Progenitor cell of endocrine pancreas (in vitro differentiated cells): ENCODE measurements around the gene ASH1L. TPM values are rescaled to one million over a fixed set of nuclear protein-coding genes. Genes with fewer than 3 reads are reported as not detected.

Source experiments
- DNase-seq: peaks from one replicate; pipeline ENCODE4 v3.0.0; 2021; ENCODE audit warnings: low spot score; ENCODE audit not compliant: unreplicated experiment
- H3K27ac Mint-ChIP-seq: 2 replicates; pipeline ENCODE4 v1.8.0; 2021; ENCODE audit warnings: mild to moderate bottlenecking, moderate library complexity, mixed read lengths
- H3K27me3 Mint-ChIP-seq: 2 replicates; pipeline ENCODE4 v1.8.0; 2021; ENCODE audit warnings: mixed read lengths
- H3K36me3 Mint-ChIP-seq: 2 replicates; pipeline ENCODE4 v1.8.0; 2022; ENCODE audit warnings: mixed read lengths; ENCODE audit not compliant: insufficient read depth
- H3K4me1 Mint-ChIP-seq: 2 replicates; pipeline ENCODE4 v1.8.0; 2021; ENCODE audit warnings: low read depth, mixed read lengths
- H3K4me3 Mint-ChIP-seq: 2 replicates; pipeline ENCODE4 v1.8.0; 2021; ENCODE audit warnings: low read depth, mild to moderate bottlenecking, moderate library complexity, mixed read lengths
- H3K9me3 Mint-ChIP-seq: 2 replicates; pipeline ENCODE4 v1.8.0; 2021; ENCODE audit warnings: low read depth, mixed read lengths
- CTCF ChIP-seq: fragments of 200-600 bp; sonication (generic); IDR thresholded peaks from one replicate; pipeline ENCODE4 v1.5.0; 2021; ENCODE audit warnings: antibody characterized with exemption, mild to moderate bottlenecking; ENCODE audit not compliant: unreplicated experiment
- total RNA-seq: library from RNA; stranded (reverse); gene quantifications from 2 replicates; pipeline ENCODE4 v1.2.1, GENCODE V29; 2021

Gene ASH1L
- total RNA-seq, 1 donor from 2014 or later: 51.3 TPM

- no peaks in the 10 kb centered on the region for H3K36me3 Mint-ChIP-seq
- no peak overlapping the region for H3K27ac Mint-ChIP-seq
- H3K4me1 Mint-ChIP-seq: no peaks in the 10 kb centered on the region
- H3K9me3 Mint-ChIP-seq: no peaks in the 10 kb centered on the region
- no peak overlapping the region for H3K4me3 Mint-ChIP-seq
- H3K27me3 Mint-ChIP-seq: peaks cover 27% of the 10 kb centered on the region
- no peak for TF ChIP-seq CTCF
- no peak for DNase-seq
These were observed 265.2 kb downstream of the ASH1L start for GRCh38 chr1:155297384-155297783.

- no peak for TF ChIP-seq CTCF
- DNase-seq: no peak
- peaks cover 27% of the 10 kb centered on the region for H3K27me3 Mint-ChIP-seq
- no peaks in the 10 kb centered on the region for H3K9me3 Mint-ChIP-seq
- no peaks in the 10 kb centered on the region for H3K4me1 Mint-ChIP-seq
- H3K27ac Mint-ChIP-seq: no peak overlapping the region
- H3K4me3 Mint-ChIP-seq: no peak overlapping the region
- no peaks in the 10 kb centered on the region for H3K36me3 Mint-ChIP-seq
These were observed 265.9 kb downstream of the ASH1L start for GRCh38 chr1:155296661-155297060.

- peaks cover 27% of the 10 kb centered on the region for H3K27me3 Mint-ChIP-seq
These were observed 266.7 kb downstream of the ASH1L start for GRCh38 chr1:155295942-155296267.

GRCh38 chr1:155295183-155295941, 267.2 kb downstream of the ASH1L start:
- Mint-ChIP-seq H3K36me3 (no peaks in the 10 kb centered on the region), H3K4me1 (no peaks in the 10 kb centered on the region), H3K27ac (no peak overlapping the region), H3K27me3 (peaks cover 27% of the 10 kb centered on the region), H3K9me3 (no peaks in the 10 kb centered on the region), H3K4me3 (no peak overlapping the region)
- TF ChIP-seq CTCF: no peak
- DNase-seq: no peak

More at GRCh38 chr1:155295942-155296267, 266.7 kb downstream of the ASH1L start:
- TF ChIP-seq CTCF: no peak
- no peak for DNase-seq
- no peaks in the 10 kb centered on the region for H3K36me3 Mint-ChIP-seq
- H3K27ac Mint-ChIP-seq: no peak overlapping the region
- H3K4me3 Mint-ChIP-seq: no peak overlapping the region
- H3K9me3 Mint-ChIP-seq: no peaks in the 10 kb centered on the region
- H3K4me1 Mint-ChIP-seq: no peaks in the 10 kb centered on the region

GRCh38 chr1:155294520-155295182, 268.0 kb downstream of the ASH1L start:
- Mint-ChIP-seq H3K27me3 (peaks cover 27% of the 10 kb centered on the region), H3K4me3 (no peak overlapping the region), H3K9me3 (no peaks in the 10 kb centered on the region), H3K27ac (no peak overlapping the region), H3K36me3 (no peaks in the 10 kb centered on the region), H3K4me1 (no peaks in the 10 kb centered on the region)
- no peak for TF ChIP-seq CTCF
- no peak for DNase-seq
